Heart left ventricle (tissue), 13 donors: ENCODE data around the gene SOBP.

Experiments used
- POLR2A ChIP-seq, 2 donors: fragments of 450-650 bp; IDR thresholded peaks; one replicate each; pipeline ENCODE4 v1.6.1; 2017; ENCODE audit warnings: antibody characterized with exemption in 2 of 2, mild to moderate bottlenecking in 2 of 2, moderate library complexity in 2 of 2
- TF ChIP-seq, protein P1 (sequence below), 12 donors: fragments of 200-600 bp; sonication (generic) in 4 of 12; IDR thresholded peaks; one replicate each; pipeline versions ENCODE4 v1.5.0 to v1.8.0; 2018 to 2022; ENCODE audit warnings: antibody characterized with exemption in 12 of 12, mild to moderate bottlenecking in 5 of 12
- donor health status: ischemic (EF 13 %, LVEDD 7.1; RV severe dilation, severe dysfunction).
- donor health status: DM: no; HTN: yes; CAD: no.
- donor health status: DM: no; HTN: no; CAD: no.
- donor health status: ischemic (EF 25% LVEDD 6.9; RV normal size, moderate dysfunction).
- donor health status: ischemic (EF 25% LVEDD 5.7; RV mildly dilated, moderate dysfunction).
- donor health status: ischemic (EF 35%, LVEDD 5.7; RV mildly dilated, moderate dysfunction).
- donor health status: nonischemic (EF 11% LVEDD 7.7; RV severe dilation, severe dysfunction).
- donor health status: DM: yes; HTN: yes; CAD: no.
- donor health status: PGD.
- donor health status: ischemic (EF 29% LVEDD 5.4; RV normal size, mild dysfunction).
- donor health status: nonischemic (EF 23%, LVEDD 6.1; RV moderate dilation, normal function).

DNA sequence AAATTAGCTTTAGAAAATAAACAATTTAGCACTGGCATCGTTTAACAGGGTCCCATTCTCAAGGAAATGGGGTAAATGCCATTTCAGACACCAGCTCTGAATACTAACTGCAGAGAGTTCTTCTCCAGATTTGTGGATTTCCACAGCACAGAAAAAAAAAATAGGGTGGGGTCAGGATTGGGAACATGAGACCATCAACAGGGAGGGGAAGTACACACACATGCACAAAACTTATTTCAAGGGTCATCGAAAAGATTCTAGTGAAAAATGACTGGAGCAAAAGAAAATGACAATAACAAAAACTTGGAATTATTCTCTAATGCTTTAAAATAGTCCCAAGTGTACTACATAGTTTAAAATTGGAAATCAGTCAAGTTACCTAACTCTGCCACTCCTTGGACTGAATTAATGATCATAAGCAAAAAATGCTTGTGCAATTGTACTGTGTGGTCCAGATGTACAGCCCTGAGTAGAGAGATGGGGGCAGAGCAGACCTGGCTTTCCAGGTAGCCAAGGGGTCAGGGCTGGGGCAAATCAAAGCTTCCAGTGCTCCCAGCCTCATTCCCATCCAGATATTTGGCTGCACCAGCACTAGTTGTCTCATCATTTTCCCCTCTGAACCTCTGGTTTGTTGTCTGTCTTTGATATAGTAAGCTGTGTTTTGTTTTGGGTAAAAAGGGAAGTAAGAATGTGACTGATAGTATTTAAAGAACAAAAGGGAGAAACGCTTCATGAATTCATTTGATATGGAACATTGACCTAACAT, 152.4 kb downstream of the SOBP start:
- TF ChIP-seq, protein P1, sequence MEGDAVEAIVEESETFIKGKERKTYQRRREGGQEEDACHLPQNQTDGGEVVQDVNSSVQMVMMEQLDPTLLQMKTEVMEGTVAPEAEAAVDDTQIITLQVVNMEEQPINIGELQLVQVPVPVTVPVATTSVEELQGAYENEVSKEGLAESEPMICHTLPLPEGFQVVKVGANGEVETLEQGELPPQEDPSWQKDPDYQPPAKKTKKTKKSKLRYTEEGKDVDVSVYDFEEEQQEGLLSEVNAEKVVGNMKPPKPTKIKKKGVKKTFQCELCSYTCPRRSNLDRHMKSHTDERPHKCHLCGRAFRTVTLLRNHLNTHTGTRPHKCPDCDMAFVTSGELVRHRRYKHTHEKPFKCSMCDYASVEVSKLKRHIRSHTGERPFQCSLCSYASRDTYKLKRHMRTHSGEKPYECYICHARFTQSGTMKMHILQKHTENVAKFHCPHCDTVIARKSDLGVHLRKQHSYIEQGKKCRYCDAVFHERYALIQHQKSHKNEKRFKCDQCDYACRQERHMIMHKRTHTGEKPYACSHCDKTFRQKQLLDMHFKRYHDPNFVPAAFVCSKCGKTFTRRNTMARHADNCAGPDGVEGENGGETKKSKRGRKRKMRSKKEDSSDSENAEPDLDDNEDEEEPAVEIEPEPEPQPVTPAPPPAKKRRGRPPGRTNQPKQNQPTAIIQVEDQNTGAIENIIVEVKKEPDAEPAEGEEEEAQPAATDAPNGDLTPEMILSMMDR (IDR thresholded peaks at IDR 0.05) = no peak
- TF ChIP-seq POLR2A (IDR thresholded peaks at IDR 0.05) = no peak
